Measurements from ENCODE around the gene FAM81A.
"Not testable (repeated sequence)": the region's sequence is repeated elsewhere in the genome, so short reads cannot be mapped to it uniquely, and the experiment has no call there.

The FAM81A gene

GRCh38 chr15:59523702-59524101 lies 85.7 kb downstream of the FAM81A start:
- Histone ChIP-seq H4K20me1 (no peaks in the 10 kb centered on the region), H3K9me3 (replicated peaks in 1 of 11) (0 out of 22 replicates have a peak, but pooled peaks cover 0 to 5% (median 0%) of the 10 kb centered on the region in 11 experiments), H3K9ac (peak overlapping the region in 10 of 11 experiments; percentile 40 to 72 (median 65); a peak in 16 of 22 replicates), H3K36me3 (no peaks in the 10 kb centered on the region), H3K4me3 (no peak overlapping the region), H3K27ac (peak overlapping the region in 10 of 11 experiments; percentile 46 to 84 (median 78); a peak in 20 of 22 replicates), H3K27me3 (no peaks in the 10 kb centered on the region), H3K4me1 (peaks cover 31 to 60% (median 48%) of the 10 kb centered on the region in 10 experiments), H3K4me2 (peak overlapping the region; percentile 62 to 93 (median 81))
- TF ChIP-seq Cebpa-rat (IDR thresholded peaks at IDR 0.05), result no peak

DNA sequence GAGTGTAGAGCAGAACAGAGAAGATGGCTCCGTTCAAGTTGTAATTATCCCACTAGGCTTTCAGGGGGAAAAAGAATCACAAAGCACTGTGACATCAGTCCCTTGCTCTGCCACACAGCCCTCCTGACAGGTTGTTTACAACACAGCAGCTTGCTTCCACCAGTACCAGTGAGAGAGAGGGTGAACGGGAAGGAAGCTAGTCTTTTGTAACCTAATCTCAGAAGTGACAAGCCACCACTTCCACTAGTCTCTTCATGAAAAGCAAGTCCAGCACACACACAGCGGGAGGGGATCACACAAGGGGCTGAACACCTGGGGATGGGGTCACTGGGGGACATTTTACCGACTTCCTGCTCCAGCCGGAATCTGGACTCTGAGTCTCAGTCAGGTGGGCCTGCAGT lies 86.3 kb downstream of the FAM81A start:
- Histone ChIP-seq H3K9me3 (replicated peaks in 1 of 11) (0 out of 22 replicates have a peak, but pooled peaks cover 0 to 5% (median 0%) of the 10 kb centered on the region in 11 experiments), H3K9ac (peak overlapping the region in 10 of 11 experiments; percentile 40 to 72 (median 65); a peak in 17 of 22 replicates), H3K27me3 (no peaks in the 10 kb centered on the region), H3K27ac (peak overlapping the region in 10 of 11 experiments; percentile 46 to 84 (median 78); a peak in 20 of 22 replicates), H3K4me3 (peak overlapping the region in 1 of 10 experiments; percentile 6; a peak in 1 of 20 replicates), H3K36me3 (no peaks in the 10 kb centered on the region), H3K4me1 (peaks cover 31 to 60% (median 48%) of the 10 kb centered on the region in 10 experiments), H3K4me2 (peak overlapping the region; percentile 62 to 93 (median 81)), H4K20me1 (no peaks in the 10 kb centered on the region)
- peak in 1 of 11 experiments; percentile 28; a peak in 1 of 22 replicates for TF ChIP-seq Cebpa-rat (IDR thresholded peaks at IDR 0.05)

GRCh38 chr15:59526466-59526865 lies 88.5 kb downstream of the FAM81A start:
- peaks cover 28 to 48% (median 39%) of the 10 kb centered on the region in 10 experiments for H3K4me1 ChIP-seq
- not testable (repeated sequence) for H3K4me3 ChIP-seq; H3K9ac ChIP-seq; H3K9me3 ChIP-seq (replicated peaks in 1 of 11); H3K27ac ChIP-seq; H3K27me3 ChIP-seq; H3K4me2 ChIP-seq; H3K36me3 ChIP-seq; H4K20me1 ChIP-seq

- no peak overlapping the region for H3K9ac ChIP-seq
- H3K36me3 ChIP-seq, result no peaks in the 10 kb centered on the region
- H3K9me3 ChIP-seq (replicated peaks in 1 of 11), result 0 out of 22 replicates have a peak, but pooled peaks cover 0 to 5% (median 0%) of the 10 kb centered on the region in 11 experiments
- H4K20me1 ChIP-seq, result no peaks in the 10 kb centered on the region
- no peak overlapping the region for H3K27ac ChIP-seq
- no peak overlapping the region for H3K4me2 ChIP-seq
- no peaks in the 10 kb centered on the region for H3K27me3 ChIP-seq
- peaks cover 14 to 33% (median 20%) of the 10 kb centered on the region in 10 experiments for H3K4me1 ChIP-seq
- H3K4me3 ChIP-seq, result no peak overlapping the region
- no peak for TF ChIP-seq Cebpa-rat (IDR thresholded peaks at IDR 0.05)
Measured at GRCh38 chr15:59528429-59528828, 90.4 kb downstream of the FAM81A start.

DNA sequence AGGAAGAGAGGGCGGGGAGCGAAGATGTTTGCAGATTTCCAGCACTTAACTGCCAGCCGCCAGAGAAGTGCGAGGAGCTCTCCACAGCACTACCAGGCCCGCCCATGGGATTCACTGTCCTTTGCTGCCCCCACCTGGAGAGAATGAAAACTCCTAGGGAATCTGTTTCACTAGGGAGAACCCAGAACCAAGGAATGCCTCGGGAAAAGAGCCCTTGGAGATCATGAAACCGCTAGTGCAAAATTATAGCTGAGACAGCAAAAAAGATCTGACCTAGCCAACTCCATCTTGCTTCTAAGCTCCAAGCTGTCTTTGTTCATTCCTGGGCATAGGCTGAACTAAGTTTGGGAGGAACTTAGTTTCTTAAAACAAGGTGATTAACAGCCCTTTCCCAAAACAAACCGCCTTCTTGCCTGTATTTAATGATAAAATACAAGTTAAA lies 91.0 kb downstream of the FAM81A start:
- Histone ChIP-seq H3K27me3 (no peaks in the 10 kb centered on the region), H3K4me1 (peaks cover 8 to 27% (median 14%) of the 10 kb centered on the region in 10 experiments), H3K9ac (no peak overlapping the region), H3K36me3 (no peaks in the 10 kb centered on the region), H4K20me1 (no peaks in the 10 kb centered on the region), H3K27ac (no peak overlapping the region), H3K9me3 (replicated peaks in 1 of 11) (0 out of 22 replicates have a peak, but pooled peaks cover 0 to 5% (median 0%) of the 10 kb centered on the region in 11 experiments), H3K4me3 (no peak overlapping the region), H3K4me2 (no peak overlapping the region)
- TF ChIP-seq Cebpa-rat (IDR thresholded peaks at IDR 0.05), result no peak

- Histone ChIP-seq H4K20me1 (no peaks in the 10 kb centered on the region), H3K36me3 (no peaks in the 10 kb centered on the region), H3K4me3 (no peak overlapping the region), H3K27me3 (no peaks in the 10 kb centered on the region), H3K4me2 (peak overlapping the region in 3 of 11 experiments; percentile 1 to 45 (median 28); a peak in 5 of 22 replicates), H3K27ac (no peak overlapping the region), H3K4me1 (peaks cover 0 to 19% (median 9%) of the 10 kb centered on the region in 10 experiments; a peak in 16 of 20 replicates), H3K9ac (peak overlapping the region in 2 of 11 experiments; percentile 12 to 37; a peak in 1 of 22 replicates), H3K9me3 (replicated peaks in 1 of 11) (0 out of 22 replicates have a peak, but pooled peaks cover 0 to 4% (median 0%) of the 10 kb centered on the region in 11 experiments)
- TF ChIP-seq Cebpa-rat (IDR thresholded peaks at IDR 0.05), result no peak
Measured at GRCh38 chr15:59531066-59531675, 93.2 kb downstream of the FAM81A start.

DNA sequence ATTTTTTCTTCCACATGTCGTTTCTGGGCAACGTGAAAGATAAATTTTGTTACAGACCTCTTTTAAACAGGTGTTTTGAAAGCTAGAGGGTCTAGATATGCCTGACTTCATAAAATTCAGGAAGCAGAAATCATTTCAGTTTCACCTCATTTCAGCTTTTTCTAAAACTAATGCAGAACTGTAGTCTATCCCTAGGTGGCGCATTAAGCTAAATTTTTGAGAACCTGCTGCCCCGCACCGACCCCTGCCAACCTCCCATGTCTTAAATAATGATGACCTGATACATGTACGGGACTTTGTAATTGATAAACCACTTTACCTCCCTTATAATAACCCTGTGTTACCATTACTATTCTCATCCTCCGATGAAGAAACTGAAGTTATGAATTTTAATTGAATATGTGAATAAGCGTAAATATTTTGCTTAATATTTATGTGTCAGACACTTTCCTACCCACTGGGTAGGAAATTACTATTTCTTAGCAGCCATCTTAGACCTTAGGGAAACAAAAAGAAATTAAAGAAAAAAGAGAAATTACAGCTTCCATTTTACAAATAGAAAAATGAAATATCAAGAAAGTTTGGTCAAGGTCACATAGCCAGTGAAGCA lies 94.9 kb downstream of the FAM81A start:
- Histone ChIP-seq H3K4me2 (0 out of 22 replicates have a peak overlapping the region, but pooled peaks of 1 of the 11 experiments have one; percentile 21), H3K9me3 (replicated peaks in 1 of 11) (no peaks in the 10 kb centered on the region), H3K4me1 (peaks cover 0 to 19% (median 9%) of the 10 kb centered on the region in 10 experiments; a peak in 16 of 20 replicates), H3K4me3 (no peak overlapping the region), H4K20me1 (no peaks in the 10 kb centered on the region), H3K27ac (no peak overlapping the region), H3K9ac (no peak overlapping the region), H3K36me3 (no peaks in the 10 kb centered on the region), H3K27me3 (no peaks in the 10 kb centered on the region)
- no peak for TF ChIP-seq Cebpa-rat (IDR thresholded peaks at IDR 0.05)

DNA sequence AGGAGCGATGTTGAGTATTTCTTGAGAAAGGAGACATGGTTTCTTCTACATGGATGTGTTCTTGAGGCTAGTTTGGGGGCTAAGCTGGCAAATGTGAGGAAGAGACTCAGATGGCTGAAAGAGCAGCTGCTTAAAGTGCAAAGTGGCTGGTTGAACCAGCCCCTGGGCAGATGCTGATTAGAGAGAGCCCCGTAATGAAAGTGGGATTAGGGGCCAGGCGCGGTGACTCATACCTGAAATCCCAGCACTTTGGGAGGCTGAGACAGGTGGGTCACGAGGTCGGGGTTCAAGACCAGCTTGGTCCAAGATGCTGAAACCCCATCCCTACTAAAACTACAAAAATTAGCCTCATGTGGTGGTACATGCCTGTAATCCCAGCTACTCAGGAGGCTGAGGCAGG lies 98.6 kb downstream of the FAM81A start:
- Histone ChIP-seq H3K4me1 (peaks cover 0 to 19% (median 8%) of the 10 kb centered on the region in 10 experiments; a peak in 16 of 20 replicates), H3K9me3 (replicated peaks in 1 of 11) (no peaks in the 10 kb centered on the region), H3K36me3 (no peaks in the 10 kb centered on the region), H3K4me2 (no peak overlapping the region), H3K27ac (no peak overlapping the region), H3K27me3 (no peaks in the 10 kb centered on the region), H3K4me3 (no peak overlapping the region), H3K9ac (no peak overlapping the region), H4K20me1 (no peaks in the 10 kb centered on the region)
- no peak for TF ChIP-seq Cebpa-rat (IDR thresholded peaks at IDR 0.05)

DNA sequence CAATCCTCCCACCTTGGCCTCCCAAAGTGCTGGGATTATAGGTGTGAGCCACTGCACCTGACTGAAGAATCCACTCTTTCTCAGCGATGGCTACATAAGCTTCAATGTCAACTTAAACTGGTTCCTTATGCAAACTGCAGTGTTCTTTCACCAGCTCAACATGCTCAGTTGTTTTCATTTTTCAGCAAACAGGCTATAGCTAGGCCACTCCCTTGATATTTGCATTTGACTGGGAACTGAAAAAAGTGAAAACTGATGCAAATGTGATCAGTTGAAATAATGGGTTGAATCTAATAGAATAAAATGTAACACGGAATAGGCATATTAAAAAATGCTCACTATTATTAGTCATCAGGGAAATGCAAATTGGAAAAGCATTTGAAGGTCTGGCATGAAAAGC lies 99.4 kb downstream of the FAM81A start:
- Histone ChIP-seq H3K27ac (no peak overlapping the region), H3K4me2 (no peak overlapping the region), H3K36me3 (no peaks in the 10 kb centered on the region)

More for the DNA sequence above, 99.4 kb downstream of the FAM81A start:
- H3K4me3 ChIP-seq, result no peak overlapping the region
- H3K27me3 ChIP-seq, result no peaks in the 10 kb centered on the region
- H3K9me3 ChIP-seq (replicated peaks in 1 of 11), result no peaks in the 10 kb centered on the region
- no peaks in the 10 kb centered on the region for H4K20me1 ChIP-seq
- H3K9ac ChIP-seq, result no peak overlapping the region
- TF ChIP-seq Cebpa-rat (IDR thresholded peaks at IDR 0.05), result no peak
- H3K4me1 ChIP-seq, result peaks cover 0 to 16% (median 8%) of the 10 kb centered on the region in 10 experiments; a peak in 15 of 20 replicates

All from BLaER1 treated with 17β-estradiol and CSF1 and Interleukin-3, amounts not matched to agents 10 nM and 100 nM (cell line).